Astrocyte of the hippocampus (primary cell): Measurements from ENCODE around the gene SLC4A9.
"Not testable (repeated sequence)": the region's sequence is repeated elsewhere in the genome, so short reads cannot be mapped to it uniquely, and the experiment has no call there.

Experiments used
- DNase-seq: peaks from one replicate; pipeline ENCODE4 v3.0.0; 2011; ENCODE audit warnings: low read depth, low spot score

The SLC4A9 gene

DNA sequence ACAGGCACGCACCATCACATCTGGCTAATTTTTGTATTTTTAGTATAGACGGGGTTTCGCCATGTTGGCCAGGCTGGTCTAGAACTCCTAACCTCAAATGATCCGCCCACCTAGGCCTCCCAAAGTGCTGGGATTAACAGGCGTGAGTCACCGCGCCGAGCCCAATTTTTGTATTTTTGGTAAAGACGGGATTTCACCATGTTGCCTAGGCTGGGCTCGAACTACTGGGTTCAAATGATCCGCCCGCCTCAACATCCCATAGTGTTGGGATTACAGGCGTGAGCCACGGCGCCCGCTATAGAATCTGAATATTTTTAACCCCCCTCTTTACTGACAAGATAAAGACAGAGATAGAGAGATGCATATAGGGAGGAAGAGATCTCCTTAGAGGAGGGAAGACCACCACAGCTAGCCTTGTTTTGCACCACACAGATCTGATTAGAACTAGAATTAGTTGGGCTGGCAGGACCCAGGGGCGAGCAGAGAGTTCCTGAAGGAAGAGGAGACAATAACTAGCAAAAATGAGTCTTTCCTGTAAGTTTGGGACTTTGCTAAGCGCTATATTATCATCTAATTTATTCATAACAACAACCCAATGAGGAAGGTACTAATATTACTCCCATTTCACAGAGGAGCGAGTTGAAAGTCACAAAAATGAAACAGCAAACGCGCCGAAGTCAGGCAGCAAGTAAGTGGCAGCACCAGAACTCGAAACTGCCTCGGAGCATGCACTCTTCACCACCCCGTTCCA, 40.2 kb downstream of the SLC4A9 start:
- no peak for DNase-seq

DNA sequence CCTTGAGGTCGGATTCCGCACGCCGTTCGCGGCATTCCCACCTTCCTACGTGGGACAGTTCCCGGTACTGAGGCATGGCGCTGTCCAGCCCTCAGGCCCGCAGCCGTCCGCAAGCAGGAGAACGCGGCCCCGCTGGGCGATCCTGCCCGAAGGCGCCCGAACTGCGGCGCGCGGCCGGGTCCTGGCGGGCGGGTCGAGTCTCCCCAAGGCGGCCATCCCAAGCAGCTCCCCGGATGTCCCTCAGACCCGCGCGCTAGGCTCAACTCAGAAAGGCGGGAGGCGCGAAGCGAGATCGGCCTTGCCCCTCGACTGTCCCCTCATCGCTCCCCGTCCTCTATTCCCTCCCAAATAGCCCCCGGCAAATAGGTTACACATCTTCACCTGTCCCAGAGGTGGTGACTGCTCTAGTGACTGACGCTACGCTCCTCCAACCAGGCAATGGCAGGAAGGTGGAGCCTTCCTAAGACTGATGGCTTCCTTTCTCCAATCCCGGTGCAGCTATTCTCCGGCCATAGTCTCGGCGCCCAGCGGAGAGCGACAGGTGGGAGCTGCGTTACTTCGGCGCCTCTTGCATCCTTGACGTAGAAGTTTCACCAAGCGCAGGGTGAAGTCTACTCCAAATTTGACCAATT, 40.9 kb downstream of the SLC4A9 start:
- peak; percentile 98 for DNase-seq

GRCh38 chr5:140401362-140402257, 41.6 kb downstream of the SLC4A9 start, which contains the start of gene ANKHD1:
Gene ANKHD1 (plus strand): TSS chr5:140401833. CDS start chr5:140401968, 135 bp downstream.
- peak; percentile 100 for DNase-seq

- peak; percentile 76 for DNase-seq
These were observed 42.5 kb downstream of the SLC4A9 start for GRCh38 chr5:140402258-140403074.

DNA sequence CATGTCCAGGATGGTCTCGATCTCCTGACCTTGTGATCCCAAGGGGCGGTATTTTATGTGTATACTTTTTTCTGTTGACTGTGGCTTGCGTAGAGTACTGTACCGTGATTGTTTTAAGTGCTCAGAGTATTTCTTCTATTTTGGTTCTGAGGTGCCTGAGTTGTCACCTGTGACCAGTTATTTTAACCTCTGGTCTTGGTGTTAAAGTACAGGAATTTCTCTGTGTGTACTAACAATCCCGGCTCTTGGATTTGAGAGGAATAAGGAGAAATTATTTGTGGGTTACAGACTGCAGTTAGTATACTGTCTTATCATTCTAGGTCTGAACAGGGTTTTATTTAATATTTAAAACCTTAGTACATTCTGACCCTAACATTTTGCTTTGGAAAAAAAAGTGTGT, 43.6 kb downstream of the SLC4A9 start:
- DNase-seq, result no peak

- peak; percentile 24 for DNase-seq
These were observed 48.8 kb downstream of the SLC4A9 start for GRCh38 chr5:140408750-140409241.

DNA sequence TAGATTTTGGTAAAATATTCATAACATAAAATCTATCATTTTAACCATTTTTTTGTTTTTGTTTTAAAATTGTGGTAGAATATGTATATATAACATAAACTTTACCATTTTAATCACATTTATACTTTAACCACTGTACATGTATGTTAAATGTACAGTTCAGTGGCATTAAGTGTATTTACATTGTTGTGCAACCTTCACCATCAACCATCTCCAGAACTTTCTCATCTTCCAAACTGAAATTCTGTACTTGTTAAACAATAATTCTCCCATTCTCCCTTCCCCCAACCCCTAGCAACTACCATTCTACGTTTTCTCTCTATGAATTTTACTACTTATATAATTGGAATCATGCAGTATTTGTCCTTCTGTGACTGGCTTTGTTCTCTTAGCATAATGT, 53.2 kb downstream of the SLC4A9 start:
- DNase-seq, result no peak

- DNase-seq, result no peak
These were observed 57.2 kb downstream of the SLC4A9 start for GRCh38 chr5:140417235-140417634.

GRCh38 chr5:140418862-140419520, 59.0 kb downstream of the SLC4A9 start:
- no peak for DNase-seq

GRCh38 chr5:140420226-140420570, 60.2 kb downstream of the SLC4A9 start:
- DNase-seq, result no peak

GRCh38 chr5:140420665-140421361, 60.8 kb downstream of the SLC4A9 start:
- DNase-seq, result no peak

DNA sequence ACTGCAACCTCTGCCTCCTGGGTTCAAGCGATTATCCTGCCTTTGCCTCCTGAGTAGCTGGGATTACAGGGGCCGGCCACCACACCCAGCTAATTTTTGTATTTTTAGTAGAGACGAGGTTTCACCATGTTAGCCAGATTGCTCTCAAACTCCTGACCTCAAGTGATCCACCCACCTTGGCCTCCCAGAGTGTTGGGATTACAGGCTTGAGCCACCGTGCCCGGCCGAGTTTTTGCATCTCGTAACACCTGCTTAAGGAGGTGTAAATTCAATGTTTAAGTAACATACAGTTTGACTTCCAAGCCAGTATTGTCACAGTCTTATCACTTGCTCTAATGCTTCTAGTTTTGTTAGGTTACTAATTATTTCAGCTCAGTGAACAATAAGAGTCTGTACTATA, 61.4 kb downstream of the SLC4A9 start:
- not testable (repeated sequence) for DNase-seq

GRCh38 chr5:140423609-140424008, 63.6 kb downstream of the SLC4A9 start:
- no peak for DNase-seq

- no peak for DNase-seq
These were observed 64.1 kb downstream of the SLC4A9 start for GRCh38 chr5:140424135-140424534.
